ENCODE measurements around the gene KIAA1958. TPM values are rescaled to one million over a fixed set of nuclear protein-coding genes. Genes with fewer than 3 reads are reported as not detected.

KIAA1958 gene
- total and polyA plus RNA-seq, 9 donors: 5.7 to 40.3 (median 24.1) TPM

DNA sequence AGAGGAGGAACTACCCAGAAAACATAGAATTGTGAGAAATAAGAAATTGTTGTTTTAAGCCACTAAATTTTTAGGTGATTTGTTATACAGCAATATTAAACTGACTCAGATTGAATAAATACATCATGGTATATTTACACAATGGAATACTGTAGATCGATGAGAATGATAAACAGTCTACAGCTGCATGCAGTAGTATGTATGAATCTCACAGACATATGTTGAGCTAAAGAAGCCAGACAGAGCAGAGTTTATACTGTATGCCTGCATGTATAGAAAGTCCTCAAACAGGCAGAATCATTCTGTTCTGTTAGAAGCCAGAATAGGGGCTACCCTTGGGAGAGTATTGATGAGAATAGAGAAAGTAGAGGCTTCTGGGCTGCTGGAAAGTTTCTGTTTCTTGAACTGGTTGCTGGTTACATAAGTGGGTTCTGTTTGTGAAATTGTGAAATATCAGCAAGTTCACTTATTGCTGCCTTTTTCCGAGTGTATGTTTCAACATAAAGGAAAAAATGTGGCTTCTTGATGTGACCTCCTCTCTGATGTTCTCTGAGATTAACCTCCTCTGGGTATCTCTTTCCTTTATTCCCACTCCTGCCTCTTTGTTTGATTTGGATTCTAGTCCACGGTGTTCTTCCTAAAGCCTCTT lies 9.6 kb downstream of the KIAA1958 start:
- H3K4me3 ChIP-seq: no peak overlapping the region
- intact Hi-C loops (cut with DNase I): no loop called here
- no peaks in the 10 kb centered on the region for H3K9me3 ChIP-seq
- WGBS, 3 donors: 73 to 78% (median 74%) methylated on average over 3 of the region's 3 CpGs
- no peaks in the 10 kb centered on the region for H3K27me3 ChIP-seq
- TF ChIP-seq, protein P1, sequence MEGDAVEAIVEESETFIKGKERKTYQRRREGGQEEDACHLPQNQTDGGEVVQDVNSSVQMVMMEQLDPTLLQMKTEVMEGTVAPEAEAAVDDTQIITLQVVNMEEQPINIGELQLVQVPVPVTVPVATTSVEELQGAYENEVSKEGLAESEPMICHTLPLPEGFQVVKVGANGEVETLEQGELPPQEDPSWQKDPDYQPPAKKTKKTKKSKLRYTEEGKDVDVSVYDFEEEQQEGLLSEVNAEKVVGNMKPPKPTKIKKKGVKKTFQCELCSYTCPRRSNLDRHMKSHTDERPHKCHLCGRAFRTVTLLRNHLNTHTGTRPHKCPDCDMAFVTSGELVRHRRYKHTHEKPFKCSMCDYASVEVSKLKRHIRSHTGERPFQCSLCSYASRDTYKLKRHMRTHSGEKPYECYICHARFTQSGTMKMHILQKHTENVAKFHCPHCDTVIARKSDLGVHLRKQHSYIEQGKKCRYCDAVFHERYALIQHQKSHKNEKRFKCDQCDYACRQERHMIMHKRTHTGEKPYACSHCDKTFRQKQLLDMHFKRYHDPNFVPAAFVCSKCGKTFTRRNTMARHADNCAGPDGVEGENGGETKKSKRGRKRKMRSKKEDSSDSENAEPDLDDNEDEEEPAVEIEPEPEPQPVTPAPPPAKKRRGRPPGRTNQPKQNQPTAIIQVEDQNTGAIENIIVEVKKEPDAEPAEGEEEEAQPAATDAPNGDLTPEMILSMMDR (IDR thresholded peaks at IDR 0.05): no peak
- TF ChIP-seq POLR2A (IDR thresholded peaks at IDR 0.05) (no peak), EP300 (IDR thresholded peaks at IDR 0.05) (no peak)
- no peak for DNase-seq
- no peaks in the 10 kb centered on the region for H3K36me3 ChIP-seq
- H3K27ac ChIP-seq: peak overlapping the region in 1 of 2 donors; percentile 71
- H3K4me1 ChIP-seq (ENCODE audit: insufficient read depth): peaks cover 13% of the 10 kb centered on the region

DNA sequence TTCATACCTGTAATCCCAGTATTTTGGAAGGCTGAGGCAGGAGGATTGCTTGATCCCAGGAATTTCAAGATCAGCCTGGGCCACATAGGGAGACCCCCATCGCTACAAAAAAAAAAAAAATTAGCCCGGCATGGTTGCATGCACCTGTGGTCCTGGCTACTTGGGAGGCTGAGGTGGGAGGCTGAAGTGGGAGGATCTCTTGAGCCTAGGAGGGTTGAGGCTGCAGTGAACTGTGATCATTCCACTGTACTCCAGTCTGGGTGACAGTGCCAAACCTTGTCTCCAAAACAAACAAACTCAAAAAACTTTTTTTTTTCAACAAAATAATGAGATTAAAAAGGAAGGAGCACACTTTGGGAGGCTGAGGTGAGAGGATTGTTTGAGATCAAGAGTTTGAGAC lies 14.2 kb downstream of the KIAA1958 start:
- H3K27me3 ChIP-seq: no peaks in the 10 kb centered on the region
- H3K4me3 ChIP-seq: no peak overlapping the region
- intact Hi-C loops (cut with DNase I): no loop called here
- H3K36me3 ChIP-seq: no peaks in the 10 kb centered on the region
- H3K4me1 ChIP-seq (ENCODE audit: insufficient read depth): peaks cover 11% of the 10 kb centered on the region
- DNase-seq: no peak
- H3K9me3 ChIP-seq: no peaks in the 10 kb centered on the region
- TF ChIP-seq EP300 (IDR thresholded peaks at IDR 0.05) (no peak), POLR2A (IDR thresholded peaks at IDR 0.05) (no peak)
- TF ChIP-seq, protein P1 (IDR thresholded peaks at IDR 0.05): no peak
- 92 to 100% (median 93%) methylated on average over 2 of the region's 2 CpGs for WGBS, 3 donors
- no peak overlapping the region for H3K27ac ChIP-seq

DNA sequence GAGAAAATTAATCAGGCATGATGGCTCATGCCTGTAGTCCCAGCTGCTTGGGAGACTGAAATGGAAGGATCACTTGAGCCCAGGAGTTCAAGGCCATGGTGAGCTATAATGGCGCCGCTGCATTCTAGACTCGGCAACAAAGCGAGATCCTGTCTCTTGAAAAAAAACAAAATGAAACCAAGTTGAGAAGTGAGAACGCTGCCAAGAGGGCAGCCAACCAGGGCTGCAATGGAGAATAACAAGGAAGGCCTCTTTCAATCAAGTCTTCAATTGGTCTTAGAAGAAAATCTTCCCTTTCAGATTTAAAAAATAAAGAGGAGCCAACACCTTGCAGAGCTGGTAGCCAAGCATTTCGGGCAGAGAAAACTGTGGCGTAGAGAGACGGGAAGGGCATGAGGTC lies 14.7 kb downstream of the KIAA1958 start:
- Histone ChIP-seq H3K36me3 (no peaks in the 10 kb centered on the region), H3K9me3 (no peaks in the 10 kb centered on the region), H3K27ac (no peak overlapping the region), H3K4me1 (ENCODE audit: insufficient read depth) (peaks cover 9% of the 10 kb centered on the region), H3K27me3 (no peaks in the 10 kb centered on the region), H3K4me3 (no peak overlapping the region)
- intact Hi-C loops (cut with DNase I): no loop called here
- no peak for DNase-seq
- 85 to 94% (median 86%) methylated on average over 8 of the region's 8 CpGs for WGBS, 3 donors
- TF ChIP-seq POLR2A (IDR thresholded peaks at IDR 0.05) (no peak), EP300 (IDR thresholded peaks at IDR 0.05) (no peak)
- TF ChIP-seq, protein P1 (IDR thresholded peaks at IDR 0.05): no peak

DNA sequence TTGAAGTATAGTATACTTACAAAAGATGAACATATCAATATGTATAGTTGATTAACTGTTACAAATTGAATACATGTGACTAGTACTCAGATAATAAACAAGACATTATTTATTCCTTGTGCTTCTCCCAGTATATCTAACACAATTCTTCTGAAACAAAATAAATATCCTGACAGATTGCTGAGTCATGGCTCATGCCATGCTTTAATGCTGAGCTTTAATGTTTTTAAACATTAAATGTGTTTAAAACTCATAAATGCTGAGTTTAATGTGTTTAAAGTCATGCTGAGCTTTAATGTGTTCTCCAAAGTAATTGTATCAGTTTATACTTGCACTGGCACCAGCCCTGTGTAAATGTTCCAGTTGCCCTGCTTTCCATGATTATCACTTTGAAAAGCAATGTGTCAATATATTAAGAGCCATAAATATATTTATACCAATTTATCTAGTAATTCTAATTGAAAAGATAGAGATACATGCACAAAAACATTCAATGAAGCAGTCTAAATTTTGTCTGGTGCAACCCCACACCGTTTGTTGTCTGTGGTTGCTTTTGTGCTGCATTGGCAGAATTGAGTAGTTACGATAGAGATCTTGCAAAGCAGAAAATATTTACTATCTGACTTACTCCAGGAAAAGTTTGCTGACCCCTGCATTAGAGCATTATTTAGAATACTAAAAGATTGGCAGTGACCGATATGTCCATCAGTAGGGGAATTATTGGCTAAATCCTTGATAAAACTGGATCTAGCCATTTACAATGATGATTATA lies 15.7 kb downstream of the KIAA1958 start:
- Histone ChIP-seq H3K27me3 (no peaks in the 10 kb centered on the region), H3K9me3 (no peaks in the 10 kb centered on the region), H3K36me3 (no peaks in the 10 kb centered on the region), H3K4me3 (no peak overlapping the region), H3K27ac (no peak overlapping the region), H3K4me1 (ENCODE audit: insufficient read depth) (peaks cover 7% of the 10 kb centered on the region)
- 71 to 85% (median 74%) methylated on average over 3 of the region's 3 CpGs for WGBS, 3 donors
- intact Hi-C loops (cut with DNase I): no loop called here
- DNase-seq: no peak
- no peak for TF ChIP-seq EP300 (IDR thresholded peaks at IDR 0.05)
- TF ChIP-seq, protein P1 (IDR thresholded peaks at IDR 0.05): no peak
- TF ChIP-seq POLR2A (IDR thresholded peaks at IDR 0.05): no peak
